ENCODE results near the gene BMP8B.
"Not testable (repeated sequence)": the region's sequence is repeated elsewhere in the genome, so short reads cannot be mapped to it uniquely, and the experiment has no call there.

GRCh38 chr1:39766466-39766865, 22.2 kb downstream of the BMP8B start:
- not testable (repeated sequence) for TF ChIP-seq POLR2A, CTCF (IDR thresholded peaks at IDR 0.05)
